Measurements from ENCODE around the gene NR2F6.
"Not testable (repeated sequence)": the region's sequence is repeated elsewhere in the genome, so short reads cannot be mapped to it uniquely, and the experiment has no call there.

Gene NR2F6

DNA sequence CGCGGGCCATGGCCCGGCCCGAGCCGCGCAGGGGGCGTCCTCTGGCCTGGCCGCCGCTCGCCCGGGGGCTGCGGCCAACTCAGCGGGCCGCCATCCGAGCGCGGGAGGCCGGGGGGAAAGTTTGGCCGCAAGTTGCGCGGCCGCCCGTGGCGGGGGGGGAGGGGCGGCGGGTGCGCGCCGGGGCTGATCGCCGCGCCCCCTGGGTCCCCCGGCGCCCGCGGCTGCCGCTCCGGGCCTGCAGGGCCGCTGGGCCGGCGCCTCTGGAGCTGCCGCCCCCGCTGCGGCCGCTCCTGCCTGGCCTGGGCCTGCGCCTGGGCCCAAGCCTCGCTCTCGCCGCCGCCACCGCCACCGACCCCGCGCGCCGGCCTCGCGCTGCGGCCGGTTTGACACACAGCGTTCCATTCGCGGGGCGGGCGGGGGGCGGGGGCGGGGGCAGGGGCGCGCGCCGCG, at the start of gene NR2F6:
TSS of gene NR2F6 (minus strand) at position 385 of the 450 bp plus-strand sequence. CDS start 699 bp downstream, outside the sequence.
- no peak for DNase-seq

DNA sequence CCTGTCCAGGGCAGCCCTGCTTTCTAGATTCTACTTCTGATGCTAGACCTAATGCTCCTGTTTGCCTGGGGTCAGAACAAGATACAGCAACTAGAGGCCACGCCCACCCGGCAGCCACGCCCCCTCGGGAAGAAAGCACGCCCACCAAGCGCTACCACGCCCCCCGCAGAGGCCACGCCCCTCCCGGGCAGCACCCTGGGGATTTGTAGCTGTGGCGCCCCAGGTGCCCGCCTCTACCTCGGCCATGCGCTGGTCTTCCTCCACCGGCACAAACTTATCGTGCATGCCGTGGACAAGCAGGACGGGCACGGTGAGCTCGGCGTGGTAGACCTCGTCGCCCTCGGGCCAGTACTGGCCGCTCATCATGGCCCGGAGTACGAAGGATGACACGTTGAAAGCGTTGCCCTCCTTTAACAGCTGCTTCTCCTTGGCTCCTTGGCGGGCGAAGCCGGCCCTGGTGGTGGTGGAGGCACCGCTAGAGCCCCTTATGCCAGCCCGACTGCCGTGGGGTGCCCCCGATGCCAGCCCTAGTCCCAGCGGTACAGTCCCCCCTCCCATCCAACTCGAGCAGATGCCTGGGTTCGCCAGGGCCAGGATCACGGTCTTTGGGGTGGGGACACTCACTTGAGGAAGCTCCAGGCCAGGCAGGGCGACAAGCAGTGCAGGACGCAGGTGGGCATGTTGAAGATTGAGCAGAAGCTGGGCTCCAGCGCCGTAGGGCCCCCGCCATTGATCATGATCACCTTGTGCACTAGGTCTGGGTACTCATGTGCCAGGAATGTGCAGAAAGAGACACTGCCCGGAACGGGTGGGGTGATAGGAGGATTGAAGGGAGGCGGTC, 48.6 kb upstream of the NR2F6 start:
- DNase-seq, result peak; percentile 59

DNA sequence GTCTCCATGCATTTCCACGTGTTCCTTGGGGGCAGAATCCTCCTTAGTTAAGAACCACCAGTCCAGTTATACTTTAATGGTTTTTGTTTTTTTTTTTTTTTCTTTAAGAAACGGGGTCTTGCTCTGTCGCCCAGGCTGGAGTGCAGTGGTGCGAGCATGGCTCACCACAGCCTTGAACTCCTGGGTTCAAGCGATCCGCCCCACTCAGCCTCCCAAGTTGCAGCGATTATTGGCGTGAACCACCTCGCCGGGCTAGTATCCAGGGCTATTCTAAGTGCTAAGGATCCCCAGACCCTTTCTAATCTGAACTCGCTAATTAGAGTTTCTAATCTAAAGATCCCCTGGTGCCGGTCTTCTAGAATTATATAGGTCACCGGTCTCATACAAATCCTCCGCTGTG, 47.9 kb upstream of the NR2F6 start:
- DNase-seq, result no peak

DNA sequence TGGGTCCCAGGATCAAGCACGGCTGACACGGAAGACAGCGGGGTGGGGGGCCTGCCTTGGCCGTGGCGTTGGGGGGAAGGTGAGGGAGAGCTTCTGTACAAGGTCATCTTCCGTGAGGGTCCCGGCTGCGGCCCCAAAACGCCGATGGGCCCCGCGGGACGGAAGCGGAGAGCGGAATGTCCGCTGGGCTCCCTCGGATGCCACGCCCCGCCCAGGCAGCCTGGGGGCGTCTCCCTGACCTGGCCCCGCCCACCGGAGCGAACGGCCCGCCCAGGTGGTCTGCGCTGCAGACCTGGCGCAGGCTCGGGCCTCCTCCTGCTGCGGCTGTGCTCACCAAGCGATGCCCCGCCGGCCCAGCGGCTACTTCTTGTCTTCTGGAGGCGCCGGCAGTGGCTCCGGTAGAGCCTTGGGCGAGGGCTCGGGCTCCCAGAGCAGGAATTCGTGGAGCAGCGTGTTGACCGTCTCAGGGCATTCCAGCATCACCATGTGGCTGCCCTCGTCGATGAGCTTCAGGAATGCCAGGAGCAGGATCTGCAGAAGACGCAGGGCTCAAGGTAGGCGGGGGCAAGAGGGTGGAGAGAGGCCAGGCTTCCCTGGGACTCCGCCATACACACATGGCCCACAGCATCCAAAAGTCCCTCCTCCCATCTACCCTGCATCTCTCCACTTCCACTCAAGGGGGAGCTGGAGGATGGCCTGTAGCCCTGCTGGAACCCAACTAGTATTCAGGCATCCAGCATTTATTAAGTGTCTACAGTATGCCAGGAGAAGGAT, 46.8 kb upstream of the NR2F6 start:
- peak; percentile 88 for DNase-seq

DNA sequence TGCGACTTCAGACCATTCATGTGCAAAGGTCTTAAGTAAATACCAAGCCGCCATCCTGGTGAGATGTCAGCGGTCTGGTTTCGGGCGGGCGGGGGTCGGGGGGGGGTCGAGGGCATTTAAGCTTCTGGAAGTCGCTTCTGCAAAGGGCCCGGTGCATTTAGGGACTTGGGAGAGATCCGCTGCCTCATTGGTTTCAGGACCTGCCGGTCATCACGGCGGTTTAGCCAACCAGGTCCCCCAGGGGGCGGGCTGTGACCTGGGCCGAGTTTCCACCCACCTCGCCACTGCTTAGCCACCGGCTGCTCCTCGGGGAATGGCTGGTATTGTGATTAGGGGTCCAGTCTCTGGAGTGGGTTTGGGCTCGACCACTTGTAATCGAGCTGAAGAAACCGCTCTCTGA, 43.8 kb upstream of the NR2F6 start:
- peak; percentile 40 for DNase-seq

DNA sequence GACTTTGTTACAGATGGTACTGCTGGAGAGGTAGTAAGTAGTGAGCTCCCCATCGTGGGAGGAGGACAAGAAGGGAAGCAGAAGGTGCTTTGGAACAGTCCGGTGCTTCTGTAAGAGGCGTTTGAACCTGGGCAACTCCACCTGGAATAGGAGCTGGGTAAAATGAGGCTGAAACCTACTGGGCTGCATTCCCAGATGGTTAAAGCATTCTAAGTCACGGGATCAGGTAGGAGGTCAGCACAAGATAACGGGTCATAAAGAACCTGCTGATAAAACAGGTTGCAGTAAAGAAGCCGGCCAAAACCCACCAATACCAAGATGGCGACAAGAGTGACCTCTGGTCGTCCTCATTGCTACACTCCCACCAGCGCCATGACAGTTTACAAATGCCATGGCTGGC, 41.0 kb upstream of the NR2F6 start:
- DNase-seq, result no peak

DNA sequence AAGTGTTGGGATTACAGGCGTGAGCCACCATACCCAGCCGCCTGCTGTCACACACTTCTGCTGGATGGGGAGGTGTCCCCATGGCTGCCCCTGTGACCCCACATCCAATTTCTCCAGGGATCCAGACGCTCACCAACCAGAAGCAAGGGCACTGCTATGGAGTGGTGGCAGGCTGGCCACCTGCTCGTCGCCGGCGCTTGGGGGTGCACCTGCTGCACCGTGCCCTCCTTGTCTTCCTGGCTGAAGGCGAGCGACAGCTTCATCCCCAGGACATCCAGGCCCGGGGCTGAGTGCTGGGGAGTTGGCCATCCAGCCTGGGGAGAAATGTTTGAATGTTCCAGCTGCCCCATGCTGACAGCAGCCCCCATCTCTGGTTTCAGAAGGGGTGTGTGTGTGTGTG, 40.5 kb upstream of the NR2F6 start:
- DNase-seq, result no peak

DNA sequence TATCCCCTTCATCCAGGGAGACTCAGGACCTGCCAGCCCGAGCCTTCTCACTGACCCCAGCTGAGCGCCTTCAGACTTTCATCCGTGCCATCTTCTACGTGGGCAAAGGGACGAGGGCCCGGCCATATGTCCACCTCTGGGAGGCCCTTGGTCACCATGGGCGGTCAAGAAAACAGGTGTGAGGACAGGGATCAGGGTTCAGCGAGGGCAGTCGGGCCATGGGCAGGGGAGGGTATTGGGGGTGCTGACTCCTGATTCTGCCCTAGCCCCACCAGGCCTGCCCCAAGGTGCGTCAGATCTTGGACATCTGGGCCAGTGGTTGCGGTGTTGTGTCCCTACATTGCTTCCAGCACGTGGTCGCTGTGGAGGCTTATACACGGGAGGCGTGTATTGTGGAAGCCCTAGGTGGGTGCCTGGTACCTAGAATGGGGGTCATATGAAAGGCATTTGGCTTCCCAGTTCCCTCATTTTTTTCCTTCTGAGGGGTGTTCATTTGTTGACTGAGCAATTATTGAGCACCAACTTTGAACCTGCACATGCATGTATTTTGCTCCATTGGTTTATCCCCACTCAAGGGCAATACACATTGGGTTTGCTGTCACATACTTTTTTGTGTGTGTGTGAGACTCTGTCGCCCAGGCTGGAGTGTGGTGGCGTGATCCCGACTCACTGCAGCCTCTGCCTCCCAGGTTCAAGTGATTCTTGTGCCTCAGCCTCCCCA, 39.9 kb upstream of the NR2F6 start:
- no peak for DNase-seq

DNA sequence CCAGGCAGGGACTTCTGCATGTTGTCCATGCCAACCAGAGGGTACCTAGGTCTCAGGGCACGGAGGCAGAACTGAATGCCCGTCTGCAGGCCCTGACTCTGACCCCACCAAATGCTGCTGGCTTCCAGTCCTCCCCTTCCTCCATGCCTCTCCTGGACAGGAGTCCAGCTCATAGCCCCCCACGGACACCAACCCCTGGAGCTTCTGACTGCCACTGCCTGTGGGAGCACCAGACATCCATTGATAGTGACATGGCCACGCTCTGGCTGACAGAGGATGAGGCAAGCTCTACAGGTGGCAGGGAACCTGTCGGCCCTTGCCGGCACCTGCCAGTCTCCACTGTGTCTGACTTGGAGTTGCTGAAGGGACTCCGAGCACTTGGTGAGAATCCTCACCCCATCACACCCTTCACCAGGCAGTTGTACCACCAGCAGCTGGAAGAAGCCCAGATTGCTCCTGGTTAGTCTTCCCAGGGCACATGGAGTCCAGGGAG, 37.8 kb upstream of the NR2F6 start:
- DNase-seq, result no peak

DNA sequence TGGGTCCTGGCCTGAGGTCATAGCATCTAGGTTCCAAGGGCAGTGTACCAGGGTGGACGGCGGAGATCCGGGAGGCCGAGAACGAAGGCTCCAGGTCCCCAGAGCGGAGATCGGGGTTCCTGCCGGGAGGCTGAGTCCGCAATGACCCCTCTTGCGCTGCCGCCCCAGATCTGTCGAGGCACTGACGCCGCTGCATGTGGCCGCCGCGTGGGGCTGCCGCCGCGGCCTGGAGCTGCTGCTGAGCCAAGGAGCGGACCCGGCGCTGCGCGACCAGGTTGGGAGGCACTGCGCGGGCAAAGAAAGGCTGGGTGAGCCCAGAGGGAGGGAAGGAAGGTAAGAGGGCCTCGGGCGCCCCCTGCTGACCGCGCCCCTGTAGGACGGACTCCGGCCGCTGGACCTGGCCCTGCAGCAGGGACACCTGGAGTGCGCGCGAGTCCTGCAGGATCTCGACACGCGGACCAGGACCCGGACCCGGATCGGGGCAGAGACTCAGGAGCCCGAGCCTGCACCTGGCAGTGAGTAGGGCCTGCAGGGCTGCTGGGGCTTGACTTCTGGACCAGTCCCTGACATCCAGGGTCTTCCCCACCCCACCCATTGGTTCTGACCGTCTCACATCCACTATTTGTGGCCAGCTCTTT, 36.9 kb upstream of the NR2F6 start:
- peak; percentile 80 for DNase-seq

DNA sequence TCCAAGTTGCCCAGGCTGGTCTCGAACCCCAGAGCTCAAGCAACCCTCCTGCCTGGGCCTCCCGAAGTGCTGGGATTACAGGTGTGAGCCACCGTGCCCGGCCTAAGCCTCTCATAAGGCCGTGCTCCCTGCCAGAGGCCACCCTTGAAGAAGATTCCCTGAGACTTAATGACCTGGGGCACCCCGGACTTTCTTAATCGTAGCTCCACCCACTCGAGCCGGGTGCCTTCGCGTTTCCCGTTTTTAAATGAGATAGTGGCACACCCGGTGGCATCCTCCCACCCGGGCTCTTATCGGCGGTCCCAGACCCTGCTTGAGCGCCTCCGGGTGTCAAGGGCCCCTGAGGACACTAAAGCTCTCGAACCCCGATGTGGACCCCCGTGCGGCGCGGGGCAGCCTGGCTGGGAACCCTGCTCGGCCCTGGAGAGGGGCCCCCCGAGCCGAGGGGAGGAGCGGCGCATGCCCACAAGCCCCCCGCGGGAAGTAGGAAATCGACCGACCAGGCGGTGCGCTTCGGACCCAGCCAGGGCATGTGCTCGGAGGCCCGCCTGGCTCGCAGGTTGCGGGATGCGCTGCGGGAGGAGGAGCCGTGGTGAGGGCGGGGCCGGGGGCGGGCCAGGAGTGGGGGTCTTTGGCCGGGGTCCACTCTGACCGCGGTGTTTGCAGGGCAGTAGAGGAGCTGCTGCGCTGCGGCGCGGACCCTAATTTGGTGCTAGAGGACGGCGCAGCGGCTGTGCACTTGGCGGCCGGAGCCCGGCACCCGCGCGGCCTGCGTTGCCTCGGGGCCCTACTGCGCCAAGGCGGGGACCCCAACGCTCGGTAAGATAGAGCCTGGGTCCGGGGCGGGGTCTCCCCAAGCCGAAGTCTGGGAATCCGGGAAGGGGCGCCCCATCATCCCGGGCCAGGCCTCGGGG, 35.9 kb upstream of the NR2F6 start, which contains the start of gene ANKLE1:
TSS of gene ANKLE1 (plus strand) at position 511 of the 914 bp plus-strand sequence. CDS start at position 531, 20 bp downstream.
- peak; percentile 28 for DNase-seq

DNA sequence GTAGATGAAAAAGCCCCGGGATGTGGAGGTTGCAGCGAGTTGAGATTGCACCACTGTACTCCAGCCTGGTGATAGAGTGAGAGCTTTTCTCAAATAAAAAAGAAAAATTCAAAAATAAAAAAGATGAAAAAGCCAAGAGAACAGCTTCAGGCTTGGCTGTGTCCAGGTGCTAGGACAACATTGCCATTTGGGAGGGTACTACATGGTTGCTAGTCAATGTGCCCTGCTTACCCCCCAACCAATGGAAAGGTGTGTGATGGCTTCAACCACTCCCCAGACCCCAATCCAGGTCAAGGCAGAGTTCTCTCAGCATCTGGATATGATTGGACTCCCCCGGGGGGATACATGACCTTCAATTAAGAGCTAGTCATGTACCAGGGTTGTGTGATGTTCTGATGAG, 33.7 kb upstream of the NR2F6 start:
- no peak for DNase-seq

DNA sequence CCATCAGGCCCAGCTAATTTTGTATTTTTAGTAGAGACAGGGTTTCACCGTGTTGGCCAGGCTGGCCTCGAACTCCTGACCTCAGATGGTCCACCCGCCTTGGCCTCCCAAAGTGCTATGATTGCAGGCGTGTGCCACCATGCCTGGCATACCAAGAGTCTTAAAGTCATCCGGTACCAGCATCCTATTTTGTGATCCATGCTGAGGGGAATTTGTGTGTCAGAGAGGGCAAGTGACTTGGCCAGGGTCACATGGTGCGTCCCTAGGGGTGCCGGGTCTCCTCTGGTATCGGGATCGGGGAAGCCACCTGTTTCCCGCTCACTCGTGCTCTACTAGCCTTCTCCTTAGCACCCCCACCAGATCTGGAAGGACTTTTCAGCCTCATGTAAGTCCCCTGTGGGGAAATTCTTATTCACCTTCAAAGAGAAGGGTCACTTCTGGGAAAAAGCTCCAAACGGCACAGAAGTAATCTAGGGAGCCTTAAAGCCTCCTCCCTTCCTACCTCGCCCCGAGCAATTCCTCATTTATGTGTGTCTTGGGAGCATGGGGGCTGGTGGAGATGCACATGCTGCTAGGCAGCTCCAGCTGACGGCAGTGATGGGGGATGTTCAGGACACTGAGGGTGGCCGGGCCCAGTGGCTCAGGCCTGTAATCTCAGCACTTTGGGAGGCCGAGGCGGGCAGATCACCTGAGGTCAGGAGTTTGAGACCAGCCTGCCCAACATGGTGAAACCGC, 29.9 kb upstream of the NR2F6 start:
- DNase-seq, result no peak

DNA sequence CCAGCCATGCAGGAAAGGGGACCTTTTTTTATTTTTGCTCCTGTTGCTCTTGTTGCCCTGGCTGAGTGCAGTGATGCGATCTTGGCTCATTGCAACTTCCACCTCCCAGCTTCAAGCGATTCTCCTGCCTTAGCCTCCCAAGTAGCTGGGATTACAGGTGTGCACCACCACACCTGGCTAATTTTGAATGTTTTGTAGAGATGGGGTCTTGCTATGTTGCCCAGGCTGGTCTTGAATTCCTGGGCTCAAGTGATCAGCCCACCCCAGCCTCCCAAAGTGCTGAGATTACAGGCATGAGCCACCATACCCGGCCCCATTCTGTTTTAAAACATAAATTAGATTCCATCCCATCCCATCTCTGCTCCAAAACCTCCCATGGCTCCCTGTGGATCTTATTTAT, 29.2 kb upstream of the NR2F6 start:
- DNase-seq, result not testable (repeated sequence)

DNA sequence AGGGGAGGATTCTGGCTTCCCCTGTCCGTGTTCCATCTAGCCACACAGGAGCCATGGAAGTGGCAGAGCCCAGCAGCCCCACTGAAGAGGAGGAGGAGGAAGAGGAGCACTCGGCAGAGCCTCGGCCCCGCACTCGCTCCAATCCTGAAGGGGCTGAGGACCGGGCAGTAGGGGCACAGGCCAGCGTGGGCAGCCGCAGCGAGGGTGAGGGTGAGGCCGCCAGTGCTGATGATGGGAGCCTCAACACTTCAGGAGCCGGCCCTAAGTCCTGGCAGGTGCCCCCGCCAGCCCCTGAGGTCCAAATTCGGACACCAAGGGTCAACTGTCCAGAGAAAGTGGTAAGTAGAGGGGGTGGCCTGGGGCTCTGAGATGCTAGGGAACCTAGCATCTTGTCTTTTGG, 23.0 kb upstream of the NR2F6 start:
- no peak for DNase-seq

DNA sequence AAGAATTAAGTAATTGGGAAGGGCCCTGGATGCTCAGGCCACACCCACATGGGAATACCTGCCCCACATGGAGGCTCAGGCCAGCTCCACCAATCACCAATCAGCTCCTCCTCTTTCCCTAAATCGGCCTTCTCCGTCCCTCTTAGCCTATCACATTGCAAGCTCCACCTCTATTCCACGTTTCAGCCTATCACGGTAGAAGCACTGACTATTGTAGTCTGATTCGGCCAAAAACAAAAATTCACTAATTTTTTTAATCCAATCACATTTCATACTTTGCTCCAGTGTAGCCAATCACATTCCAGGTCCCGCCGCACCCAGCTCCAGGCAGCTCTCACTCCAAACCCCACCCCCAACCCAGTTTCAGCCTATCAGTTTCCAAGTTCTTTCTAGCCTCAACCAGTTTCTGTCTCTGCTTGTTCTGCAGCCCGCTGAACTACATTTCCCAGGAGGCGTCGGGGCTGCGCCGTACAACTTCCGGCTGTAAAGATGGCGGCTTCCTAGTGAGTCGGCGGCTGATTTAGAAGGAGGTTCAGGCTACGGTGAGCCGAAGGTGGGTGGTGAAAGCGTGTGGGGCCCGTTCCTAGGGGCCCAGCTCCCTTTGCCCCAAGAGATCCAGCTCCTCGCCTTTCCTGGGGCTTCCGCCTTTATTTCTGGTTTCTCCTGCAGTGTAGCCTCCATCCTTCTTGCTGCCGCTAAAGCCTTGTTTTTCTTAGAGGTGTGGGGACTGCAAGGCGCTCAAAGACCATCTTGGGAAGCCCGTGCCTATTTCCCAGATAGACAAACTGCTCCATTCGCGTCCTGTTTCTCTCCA, 21.5 kb upstream of the NR2F6 start, which contains the start of gene BABAM1:
TSS of gene BABAM1 (plus strand) at position 469 of the 814 bp plus-strand sequence. CDS start 1,364 bp downstream, outside the sequence.
- DNase-seq, result peak; percentile 99

DNA sequence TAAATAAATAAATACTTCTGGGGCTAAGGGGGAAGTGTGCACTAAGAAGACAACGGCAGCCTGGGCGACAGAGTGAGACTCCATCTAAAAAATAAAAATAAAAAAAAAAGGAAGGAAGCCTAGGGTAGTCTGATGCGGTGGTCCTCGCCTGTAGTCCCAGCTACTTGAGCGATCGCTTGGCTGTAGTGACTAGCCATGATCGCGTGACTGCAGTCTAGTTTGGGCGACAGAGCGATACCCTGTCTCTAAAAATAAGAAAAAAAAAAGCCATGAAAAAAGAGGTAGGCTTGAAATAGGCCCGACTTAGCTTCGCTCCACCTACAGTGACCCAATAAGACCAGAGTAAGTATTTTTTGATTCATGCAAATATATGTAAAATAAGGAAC, 20.9 kb upstream of the NR2F6 start:
- DNase-seq, result no peak

DNA sequence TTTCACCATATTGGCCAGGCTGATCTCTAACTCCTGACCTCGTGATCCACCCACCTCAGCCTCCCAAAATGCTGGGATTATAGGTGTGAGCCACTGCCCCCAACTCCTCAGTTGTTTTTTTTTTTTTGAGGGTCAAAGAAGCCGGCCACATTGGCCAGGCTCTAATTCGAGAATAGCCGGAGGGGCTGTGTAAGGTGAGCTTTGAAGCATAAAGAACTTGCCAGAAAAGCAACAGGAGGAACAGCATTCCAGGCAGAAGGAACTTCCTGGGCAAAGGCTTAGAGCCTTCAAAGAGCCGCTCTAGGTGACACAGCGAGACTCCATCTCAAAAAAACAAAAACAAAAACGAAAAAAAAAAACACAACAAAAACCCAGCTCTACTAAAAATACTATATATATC, 20.3 kb upstream of the NR2F6 start:
- DNase-seq, result no peak

DNA sequence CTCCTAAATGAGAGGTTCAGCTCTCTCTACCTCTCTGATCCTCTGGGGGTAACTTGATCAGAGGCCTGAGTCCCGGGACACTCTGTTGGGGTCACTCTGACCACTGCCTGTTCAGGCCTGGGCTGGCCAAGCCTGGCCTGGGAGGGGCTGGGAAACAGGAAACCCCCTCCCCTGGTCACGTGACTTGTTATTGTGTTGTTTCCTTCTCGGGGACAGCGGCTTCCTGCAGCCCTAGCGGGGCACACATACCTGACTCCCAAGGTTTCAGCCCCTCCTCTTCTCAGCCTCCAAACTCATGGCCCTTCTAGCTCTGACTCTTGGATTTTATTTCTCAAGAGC, 18.9 kb upstream of the NR2F6 start, which contains the start of gene USHBP1:
TSS of gene USHBP1 (minus strand) at position 105 of the 339 bp plus-strand sequence. CDS start 446 bp downstream, outside the sequence.
- peak; percentile 22 for DNase-seq

Measured in CD4-positive, alpha-beta T cell treated with Interleukin-17A for 1 hour (primary cell).